ENCODE measurements around the gene ATRNL1. TPM values are rescaled to one million over a fixed set of nuclear protein-coding genes. Genes with fewer than 3 reads are reported as not detected.

ATRNL1 gene
- total and polyA plus RNA-seq, 2 experiments from 2014 or later, result 4.8 to 29.7 TPM

DNA sequence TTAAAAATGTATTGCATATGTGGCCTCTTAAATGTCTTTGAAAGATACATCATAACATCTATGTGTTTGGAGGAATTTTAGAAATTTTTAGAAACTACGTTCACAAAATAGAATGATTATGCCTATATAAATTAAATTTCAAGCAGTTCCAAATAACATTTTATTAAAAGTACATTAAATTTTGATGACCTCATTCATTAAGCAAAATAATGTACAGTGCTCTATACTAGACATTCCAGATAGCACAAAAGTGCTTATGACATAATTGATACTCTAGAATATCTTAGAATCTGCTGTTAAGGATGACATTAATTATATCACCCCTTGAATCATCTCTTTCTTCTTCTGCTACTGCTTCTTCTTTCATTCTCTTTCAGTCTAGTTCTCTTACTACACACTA lies 650.9 kb downstream of the ATRNL1 start:
- H3K4me1 Mint-ChIP-seq, result no peaks in the 10 kb centered on the region
- no peak for ATAC-seq

More for the DNA sequence above, 650.9 kb downstream of the ATRNL1 start:
- Histone ChIP-seq H3K79me2 (replicated peaks; ENCODE audit: insufficient read depth) (no peaks in the 10 kb centered on the region), H2AFZ (no peak overlapping the region), H4K20me1 (replicated peaks; ENCODE audit: insufficient read depth) (no peaks in the 10 kb centered on the region), H3K4me1 (ENCODE audit: insufficient read depth) (no peaks in the 10 kb centered on the region), H3K4me3 (no peak overlapping the region), H3K9me2 (ENCODE audit: insufficient read depth) (no peaks in the 10 kb centered on the region), H3K27ac (ENCODE audit: low read depth) (no peak overlapping the region), H3K4me2 (no peak overlapping the region), H3K27me3 (ENCODE audit: insufficient read depth) (no peaks in the 10 kb centered on the region), H3F3A (replicated peaks; ENCODE audit: low read depth) (no peaks in the 10 kb centered on the region), H3K36me3 (ENCODE audit: insufficient read depth) (no peaks in the 10 kb centered on the region)
- Mint-ChIP-seq H3K27ac (no peak overlapping the region), H3K9me3 (no peaks in the 10 kb centered on the region), H3K4me3 (no peak overlapping the region), H3K27me3 (ENCODE audit: insufficient read depth, low read depth, poor library complexity) (no peaks in the 10 kb centered on the region), H3K36me3 (ENCODE audit: low read depth) (no peaks in the 10 kb centered on the region)
- no peak for DNase-seq (ENCODE audit: low spot score)
- TF ChIP-seq JUNB (IDR thresholded peaks at IDR 0.05; ENCODE audit: unreplicated experiment) (no peak), ZNF331 (CRISPR knock-in tag; IDR thresholded peaks at IDR 0.05; ENCODE audit: low read depth) (no peak), CTCF (conservative IDR thresholded peaks at IDR 0.05; ENCODE audit: low read depth in 2 of 2) (no peak), POLR2AphosphoS5 (IDR thresholded peaks at IDR 0.05; ENCODE audit: low read depth) (no peak), EZH2 (IDR thresholded peaks at IDR 0.05; ENCODE audit: low read depth, unreplicated experiment) (no peak), CREB1 (CRISPR knock-in tag; IDR thresholded peaks at IDR 0.05; ENCODE audit: low read depth) (no peak), REST (IDR thresholded peaks at IDR 0.05; ENCODE audit: unreplicated experiment) (no peak), ZNF114 (CRISPR knock-in tag; IDR thresholded peaks at IDR 0.05) (no peak), NANOG (IDR thresholded peaks at IDR 0.05; ENCODE audit: borderline replicate concordance) (no peak), STAT1 (IDR thresholded peaks at IDR 0.05; ENCODE audit: unreplicated experiment) (no peak), ETS1 (IDR thresholded peaks at IDR 0.05) (no peak), EZH2phosphoT487 (IDR thresholded peaks at IDR 0.05; ENCODE audit: unreplicated experiment) (no peak)
- TF ChIP-seq, protein P1, sequence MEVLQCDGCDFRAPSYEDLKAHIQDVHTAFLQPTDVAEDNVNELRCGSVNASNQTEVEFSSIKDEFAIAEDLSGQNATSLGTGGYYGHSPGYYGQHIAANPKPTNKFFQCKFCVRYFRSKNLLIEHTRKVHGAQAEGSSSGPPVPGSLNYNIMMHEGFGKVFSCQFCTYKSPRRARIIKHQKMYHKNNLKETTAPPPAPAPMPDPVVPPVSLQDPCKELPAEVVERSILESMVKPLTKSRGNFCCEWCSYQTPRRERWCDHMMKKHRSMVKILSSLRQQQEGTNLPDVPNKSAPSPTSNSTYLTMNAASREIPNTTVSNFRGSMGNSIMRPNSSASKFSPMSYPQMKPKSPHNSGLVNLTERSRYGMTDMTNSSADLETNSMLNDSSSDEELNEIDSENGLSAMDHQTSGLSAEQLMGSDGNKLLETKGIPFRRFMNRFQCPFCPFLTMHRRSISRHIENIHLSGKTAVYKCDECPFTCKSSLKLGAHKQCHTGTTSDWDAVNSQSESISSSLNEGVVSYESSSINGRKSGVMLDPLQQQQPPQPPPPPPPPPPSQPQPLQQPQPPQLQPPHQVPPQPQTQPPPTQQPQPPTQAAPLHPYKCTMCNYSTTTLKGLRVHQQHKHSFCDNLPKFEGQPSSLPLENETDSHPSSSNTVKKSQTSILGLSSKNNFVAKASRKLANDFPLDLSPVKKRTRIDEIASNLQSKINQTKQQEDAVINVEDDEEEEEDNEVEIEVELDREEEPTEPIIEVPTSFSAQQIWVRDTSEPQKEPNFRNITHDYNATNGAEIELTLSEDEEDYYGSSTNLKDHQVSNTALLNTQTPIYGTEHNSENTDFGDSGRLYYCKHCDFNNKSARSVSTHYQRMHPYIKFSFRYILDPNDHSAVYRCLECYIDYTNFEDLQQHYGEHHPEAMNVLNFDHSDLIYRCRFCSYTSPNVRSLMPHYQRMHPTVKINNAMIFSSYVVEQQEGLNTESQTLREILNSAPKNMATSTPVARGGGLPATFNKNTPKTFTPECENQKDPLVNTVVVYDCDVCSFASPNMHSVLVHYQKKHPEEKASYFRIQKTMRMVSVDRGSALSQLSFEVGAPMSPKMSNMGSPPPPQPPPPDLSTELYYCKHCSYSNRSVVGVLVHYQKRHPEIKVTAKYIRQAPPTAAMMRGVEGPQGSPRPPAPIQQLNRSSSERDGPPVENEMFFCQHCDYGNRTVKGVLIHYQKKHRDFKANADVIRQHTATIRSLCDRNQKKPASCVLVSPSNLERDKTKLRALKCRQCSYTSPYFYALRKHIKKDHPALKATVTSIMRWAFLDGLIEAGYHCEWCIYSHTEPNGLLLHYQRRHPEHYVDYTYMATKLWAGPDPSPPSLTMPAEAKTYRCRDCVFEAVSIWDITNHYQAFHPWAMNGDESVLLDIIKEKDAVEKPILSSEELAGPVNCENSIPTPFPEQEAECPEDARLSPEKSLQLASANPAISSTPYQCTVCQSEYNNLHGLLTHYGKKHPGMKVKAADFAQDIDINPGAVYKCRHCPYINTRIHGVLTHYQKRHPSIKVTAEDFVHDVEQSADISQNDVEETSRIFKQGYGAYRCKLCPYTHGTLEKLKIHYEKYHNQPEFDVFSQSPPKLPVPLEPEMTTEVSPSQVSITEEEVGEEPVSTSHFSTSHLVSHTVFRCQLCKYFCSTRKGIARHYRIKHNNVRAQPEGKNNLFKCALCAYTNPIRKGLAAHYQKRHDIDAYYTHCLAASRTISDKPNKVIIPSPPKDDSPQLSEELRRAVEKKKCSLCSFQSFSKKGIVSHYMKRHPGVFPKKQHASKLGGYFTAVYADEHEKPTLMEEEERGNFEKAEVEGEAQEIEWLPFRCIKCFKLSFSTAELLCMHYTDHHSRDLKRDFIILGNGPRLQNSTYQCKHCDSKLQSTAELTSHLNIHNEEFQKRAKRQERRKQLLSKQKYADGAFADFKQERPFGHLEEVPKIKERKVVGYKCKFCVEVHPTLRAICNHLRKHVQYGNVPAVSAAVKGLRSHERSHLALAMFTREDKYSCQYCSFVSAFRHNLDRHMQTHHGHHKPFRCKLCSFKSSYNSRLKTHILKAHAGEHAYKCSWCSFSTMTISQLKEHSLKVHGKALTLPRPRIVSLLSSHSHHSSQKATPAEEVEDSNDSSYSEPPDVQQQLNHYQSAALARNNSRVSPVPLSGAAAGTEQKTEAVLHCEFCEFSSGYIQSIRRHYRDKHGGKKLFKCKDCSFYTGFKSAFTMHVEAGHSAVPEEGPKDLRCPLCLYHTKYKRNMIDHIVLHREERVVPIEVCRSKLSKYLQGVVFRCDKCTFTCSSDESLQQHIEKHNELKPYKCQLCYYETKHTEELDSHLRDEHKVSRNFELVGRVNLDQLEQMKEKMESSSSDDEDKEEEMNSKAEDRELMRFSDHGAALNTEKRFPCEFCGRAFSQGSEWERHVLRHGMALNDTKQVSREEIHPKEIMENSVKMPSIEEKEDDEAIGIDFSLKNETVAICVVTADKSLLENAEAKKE (CRISPR knock-in tag; IDR thresholded peaks at IDR 0.05), result no peak

All from GM23338 (cell line).